BE2C (cell line): Measurements from ENCODE around the gene HOXA7.

Experiments used
- DNase-seq: peaks from one replicate; pipeline ENCODE4 v3.0.0-alpha.2; 2020
- H3K27me3 ChIP-seq: fragments of 250-450 bp; sonication (Bioruptor Pico); 2 replicates; pipeline ENCODE4 v1.5.1; 2020; ENCODE audit warnings: mild to moderate bottlenecking
- H3K36me3 ChIP-seq: fragments of 250-450 bp; sonication (Bioruptor Pico); 2 replicates; pipeline ENCODE4 v1.5.1; 2020; ENCODE audit warnings: mild to moderate bottlenecking
- H3K4me1 ChIP-seq: fragments of 250-450 bp; sonication (Bioruptor Pico); 2 replicates; pipeline ENCODE4 v1.5.1; 2020
- H3K4me3 ChIP-seq: 2 replicates; pipeline ENCODE4 v1.5.1; 2011; ENCODE audit warnings: low read depth, low read length
- H3K9me3 ChIP-seq: fragments of 250-450 bp; sonication (Bioruptor Pico); 2 replicates; pipeline ENCODE4 v1.5.1; 2020
- TF ChIP-seq, protein P1 (sequence below): IDR thresholded peaks from 2 replicates; pipeline ENCODE4 v1.5.1; 2012; ENCODE audit warnings: mild to moderate bottlenecking, low read depth, low read length

HOXA7 gene

DNA sequence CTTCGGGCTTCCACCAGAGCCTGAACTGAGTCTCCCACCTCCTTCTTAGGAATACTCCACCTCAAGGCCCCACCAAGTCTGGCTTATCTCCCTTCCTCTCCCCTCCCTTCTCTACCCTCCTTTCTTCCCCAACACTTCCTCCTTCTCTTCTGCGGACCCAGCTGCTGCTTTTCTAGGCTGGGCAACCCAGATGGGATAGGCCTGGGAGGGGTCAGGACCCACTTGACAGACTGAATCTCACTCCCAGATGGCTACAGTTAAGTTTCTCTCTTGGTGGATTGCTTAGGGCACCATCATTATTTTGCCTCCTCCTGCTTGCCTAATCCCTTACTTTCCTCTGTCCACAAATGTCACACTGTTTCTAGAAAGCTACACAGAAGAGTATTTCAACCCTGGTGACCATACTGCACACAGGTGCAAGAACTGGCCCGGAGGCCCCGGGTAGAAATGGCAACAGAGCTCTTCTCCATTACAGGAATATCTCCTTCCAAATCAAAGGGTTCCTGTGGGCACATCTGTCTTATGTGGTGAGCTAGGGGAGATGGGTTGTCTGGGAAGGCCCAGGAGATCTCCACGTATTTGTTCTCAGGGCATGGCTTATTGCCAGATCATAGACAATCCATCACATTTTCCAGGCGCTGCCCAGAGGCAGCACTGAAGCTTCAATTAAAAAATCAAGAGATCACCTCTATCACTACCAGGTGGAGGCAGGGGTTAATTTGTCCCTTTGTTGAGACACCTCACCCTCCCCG lies 33.7 kb upstream of the HOXA7 start:
- DNase-seq, result no peak
- H3K27me3 ChIP-seq, result peaks cover 100% of the 10 kb centered on the region
- TF ChIP-seq, protein P1, sequence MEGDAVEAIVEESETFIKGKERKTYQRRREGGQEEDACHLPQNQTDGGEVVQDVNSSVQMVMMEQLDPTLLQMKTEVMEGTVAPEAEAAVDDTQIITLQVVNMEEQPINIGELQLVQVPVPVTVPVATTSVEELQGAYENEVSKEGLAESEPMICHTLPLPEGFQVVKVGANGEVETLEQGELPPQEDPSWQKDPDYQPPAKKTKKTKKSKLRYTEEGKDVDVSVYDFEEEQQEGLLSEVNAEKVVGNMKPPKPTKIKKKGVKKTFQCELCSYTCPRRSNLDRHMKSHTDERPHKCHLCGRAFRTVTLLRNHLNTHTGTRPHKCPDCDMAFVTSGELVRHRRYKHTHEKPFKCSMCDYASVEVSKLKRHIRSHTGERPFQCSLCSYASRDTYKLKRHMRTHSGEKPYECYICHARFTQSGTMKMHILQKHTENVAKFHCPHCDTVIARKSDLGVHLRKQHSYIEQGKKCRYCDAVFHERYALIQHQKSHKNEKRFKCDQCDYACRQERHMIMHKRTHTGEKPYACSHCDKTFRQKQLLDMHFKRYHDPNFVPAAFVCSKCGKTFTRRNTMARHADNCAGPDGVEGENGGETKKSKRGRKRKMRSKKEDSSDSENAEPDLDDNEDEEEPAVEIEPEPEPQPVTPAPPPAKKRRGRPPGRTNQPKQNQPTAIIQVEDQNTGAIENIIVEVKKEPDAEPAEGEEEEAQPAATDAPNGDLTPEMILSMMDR, result no peak
- no peaks in the 10 kb centered on the region for H3K36me3 ChIP-seq
- no peak overlapping the region for H3K4me3 ChIP-seq
- no peaks in the 10 kb centered on the region for H3K4me1 ChIP-seq
- no peaks in the 10 kb centered on the region for H3K9me3 ChIP-seq

DNA sequence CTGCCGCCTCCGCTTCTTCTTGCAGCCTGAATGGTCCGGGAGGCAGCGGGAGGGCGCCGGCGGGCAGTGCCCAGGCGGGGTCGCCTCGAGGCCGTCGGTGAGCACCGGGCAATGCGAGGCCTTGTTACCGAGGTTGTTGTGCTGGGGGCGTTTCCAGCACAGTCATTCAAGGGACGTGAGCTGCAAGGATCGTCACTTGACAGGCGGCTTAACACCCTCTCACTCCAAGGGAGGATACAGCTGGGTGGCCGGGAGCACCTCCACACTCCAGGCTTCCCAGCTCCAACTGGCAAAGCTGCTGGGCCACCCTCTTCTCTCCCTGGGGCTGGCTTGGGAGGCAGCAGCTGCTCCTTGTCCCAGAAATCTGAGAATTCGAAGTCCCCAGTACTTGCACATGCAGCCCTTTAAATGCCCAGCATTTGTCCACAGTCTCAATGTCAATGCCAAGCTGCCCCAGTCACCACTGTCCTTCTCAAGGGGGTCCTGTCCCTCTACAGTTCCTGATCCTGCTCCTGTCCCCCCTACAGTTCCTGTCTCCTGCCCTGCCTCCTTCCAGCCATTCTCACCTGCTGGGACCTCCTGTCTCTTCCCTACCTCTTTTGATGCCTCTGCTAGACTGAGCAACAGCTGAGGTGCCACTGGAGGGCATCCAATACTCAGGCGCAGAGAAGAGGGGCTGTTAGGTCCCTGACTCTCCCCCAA lies 33.0 kb upstream of the HOXA7 start:
- Histone ChIP-seq H3K27me3 (peaks cover 100% of the 10 kb centered on the region), H3K4me1 (no peaks in the 10 kb centered on the region)

DNA sequence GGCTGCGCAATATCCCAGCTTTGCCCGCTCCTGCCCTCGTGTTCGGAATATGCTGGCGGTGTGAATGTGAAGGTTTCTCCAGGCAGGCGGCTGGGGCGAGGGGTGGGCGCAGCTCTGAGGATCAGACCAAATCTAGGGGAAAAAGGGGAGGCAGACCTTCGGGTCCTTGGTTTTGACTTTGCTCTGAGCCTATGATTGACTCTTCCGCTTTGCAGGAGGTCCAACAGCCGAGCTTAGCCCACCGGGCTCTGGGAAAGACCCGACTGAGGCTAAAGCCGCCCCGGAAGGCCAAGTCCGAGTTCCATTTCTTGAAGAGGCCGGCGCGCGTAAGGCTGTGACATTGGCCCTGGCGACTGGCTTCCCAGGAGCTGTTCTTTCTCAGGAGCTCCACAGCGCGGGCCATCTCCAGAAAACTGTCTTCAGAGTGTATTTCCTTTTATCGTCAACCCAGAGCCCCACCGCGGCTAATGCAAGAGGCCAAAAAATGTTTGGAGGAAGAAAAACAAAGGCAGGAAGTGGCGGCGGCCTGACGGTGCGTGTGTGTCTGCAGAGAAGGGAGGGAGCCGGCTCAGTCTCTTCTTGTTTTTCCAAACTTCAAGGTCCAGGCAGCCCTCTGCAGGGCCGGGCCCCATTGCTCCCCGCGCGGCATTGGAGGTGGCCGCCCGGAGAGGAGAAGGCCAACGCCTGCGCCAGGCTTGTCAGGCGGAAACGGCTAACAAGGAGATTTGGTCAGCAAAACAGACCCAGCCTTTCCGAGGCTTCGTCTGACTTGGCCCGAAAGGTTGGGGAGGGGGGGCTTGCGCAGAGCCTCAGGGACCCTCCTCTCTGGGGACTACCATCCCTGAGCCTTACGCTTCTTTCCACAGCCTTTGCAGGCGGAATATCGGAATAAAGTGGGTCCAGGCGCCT lies 32.2 kb upstream of the HOXA7 start:
- DNase-seq, result no peak
- TF ChIP-seq, protein P1, result no peak
- H3K4me3 ChIP-seq, result no peak overlapping the region

More for the DNA sequence above, 33.0 kb upstream of the HOXA7 start:
- Histone ChIP-seq H3K36me3 (no peaks in the 10 kb centered on the region), H3K9me3 (no peaks in the 10 kb centered on the region), H3K4me3 (no peak overlapping the region)
- TF ChIP-seq, protein P1, result no peak
- DNase-seq, result no peak

DNA sequence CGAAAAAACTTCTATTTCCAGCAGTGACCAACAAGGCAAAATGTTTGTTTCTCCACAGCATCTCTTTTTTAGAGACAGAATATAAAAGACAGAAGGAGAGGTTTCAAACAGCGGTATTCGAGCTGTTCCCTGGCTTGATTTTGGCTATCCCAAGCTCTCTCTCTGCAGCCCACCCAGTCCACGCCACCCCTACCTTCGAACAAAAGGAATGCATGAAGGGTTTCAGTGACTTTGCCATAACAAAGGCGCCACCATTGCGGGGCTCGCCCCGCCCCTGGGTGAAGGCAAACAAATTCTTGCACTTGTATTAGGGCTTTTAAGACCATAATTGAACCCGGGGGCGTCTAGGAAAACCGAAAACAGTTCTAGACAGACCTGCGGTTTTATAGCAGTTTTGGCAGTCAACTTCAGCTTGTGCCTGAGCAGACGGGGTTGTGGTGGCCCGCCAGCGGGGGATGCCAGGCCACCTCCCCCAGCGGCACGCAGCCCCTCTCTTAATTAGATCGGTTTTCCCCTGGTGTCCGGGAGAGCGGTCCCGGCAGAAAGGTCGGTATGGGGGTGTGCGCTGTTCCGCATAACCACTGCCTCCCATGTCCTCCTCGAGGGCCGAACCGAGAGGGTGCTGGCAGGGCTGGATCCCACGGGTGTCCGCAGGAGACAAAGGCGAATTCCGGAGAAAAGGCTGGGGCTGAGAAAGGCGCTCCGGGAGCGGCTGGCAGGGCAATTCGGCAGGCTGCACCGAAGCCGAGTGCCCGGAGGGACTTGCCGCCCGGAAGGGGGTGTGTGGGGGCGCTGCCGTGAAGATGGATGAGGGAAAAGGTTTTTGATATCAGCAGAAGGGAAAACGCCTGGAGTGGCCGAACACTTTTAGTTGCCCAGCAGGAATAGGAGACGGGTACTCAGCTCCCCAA lies 31.3 kb upstream of the HOXA7 start:
- Histone ChIP-seq H3K4me3 (no peak overlapping the region), H3K27me3 (peaks cover 100% of the 10 kb centered on the region), H3K9me3 (no peaks in the 10 kb centered on the region), H3K36me3 (no peaks in the 10 kb centered on the region), H3K4me1 (no peaks in the 10 kb centered on the region)
- TF ChIP-seq, protein P1, result no peak
- DNase-seq, result no peak

More for the DNA sequence above, 32.2 kb upstream of the HOXA7 start:
- Histone ChIP-seq H3K9me3 (no peaks in the 10 kb centered on the region), H3K27me3 (peaks cover 100% of the 10 kb centered on the region), H3K4me1 (no peaks in the 10 kb centered on the region), H3K36me3 (no peaks in the 10 kb centered on the region)

DNA sequence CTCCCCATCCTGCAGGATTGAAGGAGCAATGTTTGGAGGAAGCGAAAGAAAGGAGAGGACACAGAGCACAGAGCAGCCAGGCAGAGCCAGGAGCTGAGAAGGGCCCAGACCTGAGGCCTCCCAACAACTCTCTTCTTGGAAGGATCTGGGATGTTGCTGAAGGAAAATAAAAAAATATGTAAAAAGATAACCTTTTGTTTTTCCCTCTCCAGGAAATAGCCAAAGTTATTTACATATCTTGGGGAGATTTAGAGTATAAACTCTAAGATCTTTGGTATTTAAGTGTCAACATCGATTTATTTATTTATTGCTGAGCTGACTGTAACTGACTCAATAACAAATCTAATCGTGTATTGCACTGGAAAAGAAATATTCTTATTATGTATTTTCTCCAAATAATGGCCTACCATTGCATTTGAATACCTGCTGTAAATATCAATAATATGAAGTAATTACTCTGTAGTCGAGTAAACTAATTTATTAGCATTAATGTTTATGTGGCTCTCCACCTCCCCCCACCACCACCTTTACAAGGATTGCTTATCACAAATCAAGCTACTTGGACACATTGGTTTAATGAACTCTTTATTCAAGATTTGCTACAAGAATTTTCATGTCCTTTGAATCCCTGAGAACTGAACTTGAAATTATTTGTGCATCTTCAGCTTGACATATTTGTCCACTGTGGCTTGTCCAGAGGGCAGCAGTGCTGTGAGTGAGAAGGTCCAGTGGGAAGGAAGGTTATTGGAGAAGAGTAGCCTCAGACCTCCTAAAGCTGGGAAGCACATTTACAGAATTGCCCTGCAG lies 30.4 kb upstream of the HOXA7 start:
- Histone ChIP-seq H3K4me1 (no peaks in the 10 kb centered on the region), H3K36me3 (no peaks in the 10 kb centered on the region), H3K4me3 (no peak overlapping the region), H3K9me3 (no peaks in the 10 kb centered on the region), H3K27me3 (peaks cover 100% of the 10 kb centered on the region)
- DNase-seq, result no peak
- TF ChIP-seq, protein P1, result no peak
